Left hindlimb (tissue), 1 donor: Measurements from ENCODE around the gene RGL3.
"Not testable (repeated sequence)": the region's sequence is repeated elsewhere in the genome, so short reads cannot be mapped to it uniquely, and the experiment has no call there.

Source experiments
- DNase-seq: peaks from one replicate; pipeline ENCODE4 v3.0.0-alpha.2; 2018

The RGL3 gene

DNA sequence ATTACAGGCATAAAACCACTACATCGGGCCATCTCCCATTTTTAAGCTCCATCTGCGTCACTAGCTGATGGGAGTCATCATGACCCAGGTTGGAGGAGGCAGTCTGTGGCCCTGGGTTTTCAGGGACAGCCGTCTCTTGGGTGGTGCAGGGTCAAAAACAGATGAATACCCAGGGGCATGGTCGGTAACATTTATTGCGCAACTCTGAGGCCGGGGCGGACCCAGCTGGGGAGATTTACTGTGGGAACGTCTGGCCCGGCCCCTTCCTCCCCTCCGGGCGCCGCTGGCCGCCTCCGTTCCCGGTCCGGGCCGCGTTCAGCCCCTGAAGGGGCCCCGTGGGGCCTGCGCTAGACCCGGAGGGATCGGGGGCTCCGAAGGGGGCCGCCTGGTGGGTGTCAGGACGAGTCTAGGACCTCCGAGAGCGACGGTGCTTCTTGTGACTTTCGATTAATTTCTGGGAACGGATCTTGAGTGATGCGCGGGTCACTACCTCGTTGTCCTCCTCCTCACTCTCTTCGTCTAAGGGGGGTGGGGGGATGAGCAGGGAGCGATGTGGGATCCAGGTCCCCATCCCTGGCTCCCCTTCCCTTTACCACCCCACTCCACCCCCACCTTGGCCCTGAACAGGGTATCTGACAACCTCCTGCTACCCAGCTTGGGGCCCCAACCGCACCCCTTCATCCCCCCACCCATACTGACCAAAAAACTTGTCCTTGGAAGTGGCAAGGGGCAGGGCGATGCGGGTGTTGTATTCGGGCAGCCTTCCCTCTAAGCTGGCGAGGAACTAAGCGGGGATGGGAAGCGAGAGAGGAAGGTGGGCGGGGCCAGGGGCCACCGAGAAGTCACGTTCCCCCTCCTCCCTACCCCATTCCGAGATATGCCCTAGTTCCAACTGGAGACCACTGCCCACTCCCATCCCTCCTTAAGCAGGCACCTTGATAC is 1.6 kb upstream of the RGL3 start:
- DNase-seq: no peak

DNA sequence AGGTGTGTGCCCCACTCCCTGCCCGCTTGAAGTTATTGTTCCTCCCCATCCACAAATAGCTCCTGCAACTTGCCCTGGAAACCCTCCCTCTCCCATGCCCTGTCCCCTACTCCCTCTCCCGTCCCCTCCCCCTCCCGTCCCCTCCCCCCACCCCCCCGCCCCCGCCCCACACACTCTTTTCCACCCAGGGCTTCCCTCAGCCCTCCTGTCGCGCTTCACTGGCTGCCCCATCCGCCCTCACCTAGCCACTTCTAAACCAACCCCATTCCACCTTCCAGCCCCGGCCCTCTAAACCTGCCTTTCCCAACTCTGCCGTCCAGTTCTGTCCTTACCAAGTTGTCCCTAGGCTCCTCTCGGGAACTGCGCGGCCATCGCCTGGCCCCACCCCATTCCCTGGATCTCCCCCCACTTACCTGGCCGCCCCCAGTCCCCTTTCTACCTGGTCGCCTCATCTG is 993 bp downstream of the RGL3 start:
- DNase-seq: no peak

DNA sequence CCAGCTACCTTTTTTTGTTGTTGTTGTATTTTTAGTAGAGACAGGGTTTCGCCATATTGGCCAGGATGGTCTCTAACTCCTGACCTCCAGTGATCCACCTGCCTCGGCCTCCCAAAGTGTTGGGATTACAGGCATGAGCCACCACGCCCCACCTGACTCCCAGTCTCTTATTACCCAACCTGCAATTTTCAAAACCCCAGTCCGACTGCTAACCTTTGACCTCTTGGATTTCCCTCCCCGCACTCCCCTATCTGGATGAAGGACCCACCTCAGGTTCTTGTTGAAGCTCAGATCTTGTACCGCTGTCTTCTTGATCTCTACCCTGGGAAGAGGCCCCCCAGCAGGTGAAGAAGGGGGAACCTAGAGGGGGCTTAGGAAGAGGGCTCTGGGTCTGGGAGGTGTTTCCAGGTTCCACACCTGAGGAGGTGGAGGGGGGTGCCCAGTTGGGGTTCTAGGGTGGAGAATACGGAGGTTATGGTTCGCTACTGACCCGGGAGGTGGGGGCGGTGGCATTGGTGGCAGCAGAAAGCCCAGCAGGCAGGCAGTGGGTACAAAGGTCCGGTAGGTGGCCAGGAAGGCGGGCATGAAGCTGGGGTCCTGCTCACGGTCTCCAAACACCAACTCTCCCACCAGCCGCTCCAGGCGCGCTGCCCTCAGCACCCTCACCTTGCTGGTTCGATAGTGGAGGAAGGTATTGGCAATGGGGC is 2.6 kb downstream of the RGL3 start:
- DNase-seq: no peak

DNA sequence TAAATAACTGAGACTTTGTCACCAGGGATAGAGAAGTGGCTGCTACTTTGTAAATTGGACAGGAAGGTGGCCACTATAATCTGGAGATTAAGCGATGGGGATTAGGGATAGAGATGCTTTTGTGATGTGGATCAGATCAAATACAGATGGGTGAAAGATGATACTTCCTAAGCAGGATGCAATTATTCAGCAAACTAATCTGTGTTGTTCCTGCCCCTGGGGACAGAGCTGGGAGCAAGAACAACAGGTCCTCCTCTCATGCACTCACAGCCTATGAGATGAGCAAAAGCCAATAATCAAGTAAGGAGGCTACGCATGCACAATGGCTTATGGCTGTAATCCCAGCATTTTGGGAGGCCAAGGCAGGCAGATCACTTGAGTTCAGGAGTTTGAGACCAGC is 4.6 kb downstream of the RGL3 start:
- no peak for DNase-seq

DNA sequence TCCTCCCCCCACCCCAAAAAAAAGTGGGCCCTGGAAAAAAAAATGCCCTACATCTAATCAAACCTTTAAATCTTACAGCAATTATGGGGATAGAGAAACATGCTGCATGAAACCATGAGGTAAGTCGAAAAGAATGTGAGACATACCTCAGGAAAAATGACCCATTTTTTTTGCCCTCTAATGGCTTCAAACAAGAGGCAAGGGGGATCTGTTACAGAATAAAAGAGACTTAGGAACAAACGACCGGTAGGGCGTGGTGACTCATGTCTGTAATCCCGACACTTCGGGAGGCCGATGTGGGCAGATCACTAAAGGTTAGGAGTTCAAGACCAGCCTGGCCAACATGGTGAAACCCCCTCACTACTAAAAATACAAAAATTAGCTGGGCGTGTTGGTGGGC is 8.4 kb downstream of the RGL3 start:
- DNase-seq: no peak

DNA sequence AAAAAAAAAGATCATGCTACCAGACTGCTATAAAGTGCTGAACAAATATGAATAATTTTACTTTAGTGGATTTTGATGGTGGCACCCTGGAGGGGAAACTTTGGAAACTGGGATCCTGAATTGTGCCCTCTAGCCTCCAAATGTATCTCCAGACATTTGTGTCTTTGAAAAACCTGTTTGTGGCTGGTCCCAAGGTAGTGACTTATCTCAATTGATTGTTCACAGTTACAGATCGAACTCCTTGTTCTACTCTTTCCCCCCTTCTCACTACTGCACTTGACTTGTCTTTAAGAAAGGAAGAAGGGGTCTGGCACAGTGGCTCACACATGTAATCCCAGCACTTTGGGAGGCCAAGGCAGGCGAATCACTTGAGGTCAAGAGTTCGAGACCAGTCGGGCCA is 10.5 kb downstream of the RGL3 start:
- no peak for DNase-seq

DNA sequence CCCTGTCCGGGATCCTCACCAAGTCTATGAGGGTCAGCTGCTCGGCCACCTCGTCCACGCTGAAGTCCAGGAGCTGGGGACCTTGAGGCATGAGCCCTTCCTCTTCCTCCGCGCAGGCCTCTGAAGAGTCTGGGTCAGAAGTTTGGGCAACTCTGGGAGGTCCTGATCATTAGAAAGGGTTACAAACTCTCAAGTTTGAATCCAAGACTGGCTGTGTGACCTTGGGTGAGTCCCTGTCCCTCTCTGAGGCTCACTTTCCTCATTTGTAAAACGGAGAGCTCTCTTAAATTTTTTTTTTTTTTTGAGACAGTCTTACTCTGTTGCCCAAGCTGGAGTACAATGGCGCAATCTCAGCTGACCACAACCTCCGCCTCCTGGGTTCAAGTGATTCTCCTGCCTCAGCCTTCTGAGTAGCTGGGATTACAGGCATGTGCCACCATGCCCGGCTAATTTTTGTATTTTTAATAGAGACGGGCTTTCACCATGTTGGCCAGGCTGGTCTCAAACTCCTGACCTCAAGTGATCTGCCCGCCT is 12.3 kb downstream of the RGL3 start:
- DNase-seq: not testable (repeated sequence)

DNA sequence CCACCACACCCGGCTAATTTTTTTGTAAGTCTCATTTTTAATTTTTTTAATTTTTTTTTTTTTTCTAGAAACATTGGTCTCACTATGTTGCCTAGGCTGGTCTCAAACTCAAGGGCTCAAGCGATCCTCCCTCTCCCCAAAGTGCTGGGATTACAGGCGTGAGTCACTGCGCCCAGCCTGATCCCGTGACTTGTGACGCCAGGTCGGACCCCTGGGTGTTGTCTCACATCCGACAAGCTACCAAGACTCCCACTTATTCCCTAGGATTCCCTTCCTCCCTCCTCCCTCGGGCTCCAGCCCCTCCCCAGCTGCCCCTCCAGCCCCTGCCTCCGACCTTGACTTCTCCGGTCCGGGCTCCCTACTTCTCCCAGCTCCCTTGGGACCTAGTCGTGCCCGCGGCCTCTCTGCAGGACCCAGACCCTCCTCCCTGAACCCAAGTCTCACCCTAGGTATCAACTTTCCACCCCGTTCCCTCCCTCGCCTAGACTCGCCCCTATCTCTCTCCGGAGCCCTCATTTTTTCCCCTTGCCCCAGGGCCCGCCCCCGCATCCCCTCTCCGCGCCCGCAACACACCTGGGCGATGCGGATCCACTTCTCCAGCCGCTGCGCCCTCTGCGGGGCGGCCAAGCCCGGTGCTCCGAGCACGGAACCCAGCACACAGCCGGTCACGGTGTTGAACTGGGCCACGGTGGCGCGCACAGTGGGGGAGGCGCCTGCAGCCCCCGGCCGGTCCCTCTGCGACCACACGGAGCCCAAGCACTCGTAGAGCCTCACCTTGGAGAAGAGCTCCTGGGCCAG is 13.1 kb downstream of the RGL3 start:
- no peak for DNase-seq

DNA sequence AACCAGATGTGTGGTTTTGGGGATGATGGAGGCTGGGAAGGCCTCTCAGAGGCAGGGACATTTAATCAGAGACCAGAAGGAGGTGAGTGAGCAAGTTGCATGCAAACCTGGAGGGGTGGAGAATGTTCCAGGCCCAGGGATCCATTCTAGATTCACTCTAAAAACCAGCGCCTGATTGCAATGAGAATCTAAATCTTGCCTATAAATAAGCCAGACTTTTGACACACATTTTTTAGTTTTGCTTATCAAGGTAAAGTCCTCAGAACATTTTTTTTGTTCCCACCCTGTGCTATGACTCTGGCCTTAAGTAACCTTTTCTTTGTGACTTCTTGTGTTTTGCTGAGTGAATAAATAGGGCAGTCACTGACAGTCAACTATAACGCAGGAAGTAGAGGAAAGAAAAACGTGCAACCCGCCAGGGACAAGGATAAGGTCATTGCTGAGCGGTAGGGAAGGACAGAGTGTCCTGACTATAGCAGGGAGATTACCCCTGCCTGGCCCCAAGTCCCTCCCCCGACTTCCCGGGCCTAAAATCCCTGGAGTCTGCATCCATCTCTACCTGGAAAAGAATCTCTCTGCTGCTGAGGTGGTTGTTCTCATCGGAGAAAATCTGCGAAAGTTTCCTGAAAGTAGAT is 14.4 kb downstream of the RGL3 start:
- no peak for DNase-seq

DNA sequence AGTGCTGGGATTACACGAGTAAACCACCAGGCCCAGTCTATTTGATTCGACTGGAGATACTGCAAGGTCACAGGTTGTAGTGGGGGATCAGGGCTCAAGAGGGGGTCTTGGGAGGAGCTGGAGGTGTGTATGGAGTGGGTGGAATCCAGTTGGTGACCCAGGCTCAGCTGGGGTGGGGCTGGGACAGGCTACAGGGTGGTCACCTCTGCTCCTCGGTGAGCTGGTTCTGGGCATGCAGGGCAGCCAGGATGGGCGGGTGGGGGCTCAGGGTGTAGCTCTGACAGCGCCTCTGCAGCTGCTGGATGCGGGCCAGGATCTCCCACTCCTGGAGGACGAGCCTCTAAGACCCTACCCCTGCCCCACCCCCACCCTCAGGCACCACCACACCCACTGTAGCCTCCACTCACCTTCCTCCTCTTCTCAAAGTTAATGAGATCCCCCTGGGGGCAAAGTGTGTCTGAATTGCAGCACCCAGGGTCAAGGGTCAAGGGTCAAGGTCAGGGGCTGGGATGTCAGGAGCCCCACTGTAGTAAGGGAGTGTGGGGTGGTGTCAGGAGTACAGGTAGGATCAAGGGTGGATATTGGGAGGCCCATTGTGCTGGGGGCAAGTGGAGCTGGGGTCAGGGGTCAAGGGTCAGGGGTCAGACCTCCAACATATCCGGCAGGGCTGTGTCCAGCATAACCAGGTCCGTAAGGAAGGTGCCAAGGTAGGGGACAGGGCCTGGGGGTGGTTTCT is 17.1 kb downstream of the RGL3 start:
- no peak for DNase-seq

DNA sequence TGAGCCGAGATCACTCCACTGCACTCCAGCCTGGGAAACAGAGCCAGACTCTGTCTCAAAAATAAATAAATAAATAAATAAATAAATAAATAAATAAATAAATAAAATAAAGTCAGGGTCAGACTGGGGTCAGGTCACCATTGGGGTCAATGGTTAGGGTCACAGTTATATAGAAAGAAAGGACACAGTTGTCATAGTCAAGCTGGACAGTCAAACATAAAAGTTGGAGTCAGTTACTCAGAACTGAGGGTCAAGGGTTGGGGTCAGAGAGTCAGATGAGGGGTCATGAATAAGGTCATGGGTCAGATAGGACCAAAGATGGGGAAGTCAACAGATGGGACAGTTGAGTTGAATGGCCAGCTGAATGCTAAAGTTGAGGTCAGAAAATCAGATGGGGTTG is 18.3 kb downstream of the RGL3 start:
- no peak for DNase-seq

DNA sequence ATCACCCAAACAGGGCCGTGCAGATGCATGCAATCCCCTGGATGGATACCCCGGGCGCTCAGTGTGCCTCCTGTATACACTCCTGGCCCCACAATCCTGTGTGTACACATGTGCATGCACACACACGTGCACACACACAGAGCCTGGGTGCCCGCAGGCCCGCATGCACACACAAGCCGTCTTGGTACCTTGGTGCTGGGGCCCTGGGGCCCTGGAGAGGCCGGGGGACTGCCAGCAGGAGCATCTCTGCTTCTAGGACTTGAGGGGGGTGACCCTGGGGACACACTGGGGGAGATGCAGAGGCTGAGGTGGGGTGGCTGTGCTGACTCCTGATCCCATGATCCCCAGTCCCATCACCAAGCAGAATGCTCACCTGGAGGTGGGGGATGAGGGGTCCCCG is 19.4 kb downstream of the RGL3 start:
- DNase-seq: no peak

DNA sequence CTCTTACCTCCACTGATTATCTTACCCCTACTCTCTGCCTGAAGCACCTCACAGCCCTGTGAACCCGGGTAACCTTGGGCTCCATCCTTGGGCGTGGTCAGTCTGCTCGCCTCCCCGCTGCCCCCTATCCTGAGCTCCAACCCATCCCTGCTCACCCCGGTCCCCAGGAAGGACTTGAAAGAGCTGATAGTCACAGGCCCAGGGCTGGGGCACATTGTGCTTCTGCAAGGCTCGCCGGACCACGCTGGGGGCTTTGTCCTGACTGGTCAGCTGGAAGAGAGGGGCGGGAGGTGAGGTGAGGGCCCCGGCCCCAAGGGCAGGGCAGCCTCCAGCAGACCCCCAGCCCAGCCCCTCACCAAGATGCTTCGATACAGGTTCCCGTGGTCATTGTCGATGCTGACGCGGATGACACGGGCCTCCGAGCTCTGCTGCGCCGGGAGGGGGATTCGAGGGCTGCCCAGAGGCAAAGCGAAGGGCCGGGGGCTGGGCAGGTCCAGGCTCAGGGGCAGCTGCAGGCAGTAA is 22.0 kb downstream of the RGL3 start:
- DNase-seq: no peak

DNA sequence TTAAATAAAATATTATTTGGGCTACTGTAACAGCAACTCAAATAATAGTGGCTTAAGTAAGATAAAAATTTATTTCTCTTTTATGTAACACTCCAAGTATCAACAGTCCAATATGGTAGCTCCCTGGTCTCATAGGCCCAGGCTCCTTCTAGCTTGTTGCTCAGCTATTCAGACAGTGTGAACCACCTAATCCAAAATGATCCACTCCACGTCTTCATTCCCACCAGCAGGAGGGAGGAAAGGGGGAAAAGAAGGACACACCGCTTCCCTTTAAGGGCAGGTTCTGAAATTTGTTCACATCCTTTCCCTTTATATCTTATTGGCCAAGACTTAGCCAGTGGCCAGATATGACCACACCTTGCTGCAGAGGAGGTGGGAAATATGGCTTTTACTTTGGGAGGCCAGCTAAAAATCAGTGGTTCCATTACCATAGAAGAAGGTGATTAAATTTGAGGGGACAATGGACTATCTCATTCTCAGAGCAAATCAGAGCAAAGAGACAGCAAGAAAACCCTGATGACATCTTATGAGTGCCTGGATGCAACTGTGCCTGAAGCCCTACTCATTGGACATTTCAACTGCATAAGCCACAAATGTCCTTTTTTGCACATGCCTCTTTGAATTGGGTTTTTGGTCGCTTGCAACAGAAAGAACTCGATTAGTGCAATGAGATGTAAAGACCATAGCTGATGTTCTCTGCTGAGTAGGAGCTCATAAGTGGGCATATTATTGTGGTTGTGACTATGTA is 28.0 kb downstream of the RGL3 start:
- no peak for DNase-seq

DNA sequence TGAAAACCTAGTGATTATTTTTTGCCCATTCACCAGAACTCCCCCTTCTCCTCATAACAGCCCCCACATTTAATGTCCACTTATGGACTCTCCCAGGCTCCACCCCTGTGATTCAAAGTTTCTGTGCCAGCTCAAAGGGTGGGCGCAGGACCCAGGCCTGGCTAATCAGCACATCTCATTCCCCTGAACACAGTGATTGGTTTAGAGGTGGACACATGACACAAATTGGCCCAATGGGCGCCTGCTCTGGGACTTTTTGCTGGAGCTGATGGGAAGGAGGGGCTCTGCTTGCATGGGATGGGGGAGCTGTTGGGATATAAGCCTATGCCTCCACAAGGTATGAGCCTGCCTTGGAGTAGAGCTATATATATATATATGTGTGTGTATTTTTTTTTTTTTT is 28.8 kb downstream of the RGL3 start:
- DNase-seq: no peak

DNA sequence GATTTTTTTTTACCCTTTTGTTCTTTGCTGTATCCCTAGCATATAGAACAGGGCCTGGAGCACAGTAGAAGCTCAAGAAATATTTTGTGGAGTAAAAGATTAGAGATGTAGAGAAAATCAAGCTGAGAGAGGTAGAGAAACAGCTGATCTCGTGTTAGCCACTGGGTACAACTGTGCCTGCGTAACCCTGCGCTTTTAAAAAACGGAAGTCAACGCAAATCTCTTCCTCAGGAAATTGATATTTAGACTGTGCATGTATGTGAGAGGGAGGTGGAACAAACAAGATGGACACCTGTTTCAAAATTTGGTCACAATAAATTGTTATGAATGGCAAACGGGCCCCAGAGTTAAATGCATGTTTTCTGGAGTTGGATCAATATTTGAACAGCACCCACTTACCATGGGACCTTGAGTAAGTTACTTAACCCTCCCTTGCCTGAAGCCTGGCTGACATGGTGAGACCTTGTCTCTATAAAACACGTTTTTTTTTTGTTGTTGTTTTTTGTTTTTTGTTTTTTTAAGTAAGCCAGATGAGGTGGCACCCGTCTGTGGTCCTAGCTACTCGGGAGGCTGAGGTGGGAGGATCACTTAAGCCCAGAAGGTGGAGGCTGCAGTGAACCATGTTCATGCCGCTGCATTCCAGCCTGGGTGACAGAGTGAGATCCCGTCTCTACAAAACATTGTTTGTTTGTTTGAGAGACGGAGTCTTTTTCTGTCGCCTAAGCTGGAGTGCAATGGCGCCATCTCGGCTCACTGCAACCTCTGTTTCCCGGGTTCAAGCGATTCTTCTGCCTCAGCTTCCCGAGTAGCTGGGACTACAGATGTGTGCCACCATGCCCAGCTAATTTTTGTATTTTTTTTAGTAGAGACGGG is 31.7 kb downstream of the RGL3 start:
- DNase-seq: no peak

DNA sequence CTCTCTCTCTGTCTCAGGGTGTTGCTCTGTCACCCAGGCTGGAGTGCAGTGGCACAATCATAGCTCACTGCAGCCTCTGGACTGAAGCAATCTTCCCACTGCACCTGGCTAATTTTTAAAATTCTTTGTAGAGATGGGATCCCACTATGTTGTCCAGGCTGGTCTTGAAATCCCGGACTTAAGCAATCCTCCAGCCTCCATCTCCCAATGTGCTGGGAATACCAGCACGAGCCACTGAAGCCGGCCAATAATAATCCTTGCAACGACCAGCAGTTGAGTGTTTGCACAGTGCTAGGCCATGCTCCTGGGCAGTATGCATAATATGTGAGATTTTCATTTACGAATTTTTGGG is 34.4 kb downstream of the RGL3 start:
- no peak for DNase-seq

DNA sequence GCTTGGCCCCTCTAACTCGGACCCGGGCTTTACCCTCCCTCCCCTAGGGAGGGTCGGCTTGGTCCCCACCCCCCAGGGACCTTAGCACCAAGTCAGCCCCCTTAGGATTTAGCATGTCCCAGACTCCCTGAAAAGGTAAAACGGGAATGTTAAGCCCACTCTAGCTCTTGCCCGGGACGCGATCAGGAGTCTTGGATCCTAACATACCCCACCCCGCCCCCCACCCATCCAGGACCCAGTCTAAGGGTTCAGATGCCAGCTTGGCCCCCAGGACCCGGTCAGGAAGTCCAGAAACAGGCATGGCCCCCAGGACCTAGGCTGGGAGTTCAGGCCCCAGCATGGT is 35.4 kb downstream of the RGL3 start:
- no peak for DNase-seq

DNA sequence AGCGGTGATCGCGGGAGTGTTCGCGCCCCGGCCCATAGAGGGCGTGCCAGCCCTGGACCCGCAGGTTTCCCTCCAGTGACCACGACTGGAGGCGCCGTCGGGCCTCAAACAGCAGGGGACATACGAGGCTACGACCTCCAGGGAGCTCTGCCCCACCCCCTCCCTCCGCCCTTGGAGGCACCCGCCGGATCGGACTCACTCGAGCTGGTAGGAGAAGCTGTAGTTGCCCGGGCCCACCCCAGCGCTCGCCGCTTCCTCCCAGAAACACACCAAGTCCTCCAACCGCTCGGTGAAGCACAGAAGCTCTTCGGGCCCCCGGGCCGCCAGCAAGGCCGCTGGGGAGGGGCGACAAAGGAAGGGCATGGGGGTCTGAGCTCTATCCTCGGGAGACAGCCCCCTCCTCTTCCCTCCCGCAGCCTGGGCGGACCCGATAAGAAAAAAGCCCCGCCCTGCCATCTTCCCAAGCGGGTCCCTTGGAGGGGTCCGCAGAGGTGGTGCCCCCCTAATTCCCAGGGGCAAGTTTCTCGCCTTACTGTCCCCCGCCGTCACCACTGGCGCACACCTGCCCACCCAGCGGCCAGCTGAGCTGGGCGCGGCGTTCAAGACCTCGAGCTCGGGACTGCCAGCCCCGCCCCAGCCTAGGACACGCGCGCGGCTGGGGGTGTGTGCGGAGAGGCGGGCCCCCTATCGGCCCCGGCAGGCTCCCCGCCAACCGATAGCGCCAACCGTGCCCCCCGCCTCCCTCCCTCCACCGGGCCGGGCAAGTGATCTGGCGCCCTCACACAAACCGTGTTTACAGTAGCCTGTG is 36.0 kb downstream of the RGL3 start:
- DNase-seq: no peak
